ENCODE results near the gene EEFSEC. TPM values are rescaled to one million over a fixed set of nuclear protein-coding genes. Genes with fewer than 3 reads are reported as not detected.

EEFSEC gene
- polyA plus RNA-seq, 1 donor from 2014 or later, result 4.6 TPM

DNA sequence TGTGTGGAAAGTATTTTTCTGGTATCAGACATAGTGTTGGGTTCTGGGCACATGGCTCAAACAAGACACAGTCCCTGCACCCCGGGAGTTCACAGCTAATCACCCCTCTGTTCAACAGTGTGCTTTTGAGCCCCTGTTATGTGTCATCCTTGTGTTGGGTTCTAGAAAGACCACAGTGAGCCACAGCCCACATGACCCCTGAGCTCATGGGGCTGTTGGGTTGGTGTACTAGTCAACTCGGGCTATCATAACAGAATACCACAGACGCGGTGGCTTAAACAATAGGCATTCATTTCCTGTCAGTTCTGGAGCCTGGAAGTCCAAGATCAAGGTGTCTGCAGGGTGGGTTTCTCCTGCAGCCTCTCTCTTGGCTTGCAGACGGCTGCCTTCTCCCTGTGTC, 213.4 kb downstream of the EEFSEC start:
- no peak overlapping the region for H2AFZ ChIP-seq (ENCODE audit: low read depth, low read length)
- no peaks in the 10 kb centered on the region for H3K27me3 ChIP-seq (ENCODE audit: insufficient read depth, low read depth, low read length)
- H3K79me2 ChIP-seq (replicated peaks; ENCODE audit: insufficient read depth, low read length), result no peaks in the 10 kb centered on the region
- TF ChIP-seq REST (IDR thresholded peaks at IDR 0.05; ENCODE audit: borderline replicate concordance), result no peak
- TF ChIP-seq TAF1 (IDR thresholded peaks at IDR 0.05; ENCODE audit: low read depth), result no peak
- no peak for TF ChIP-seq MXI1 (conservative IDR thresholded peaks at IDR 0.05; ENCODE audit: poor library complexity, severe bottlenecking)
- no peak for TF ChIP-seq EZH2 (IDR thresholded peaks at IDR 0.05; ENCODE audit: borderline replicate concordance, insufficient read depth, low read length, poor library complexity, severe bottlenecking)
- no peak for TF ChIP-seq EP300 (conservative IDR thresholded peaks at IDR 0.05; ENCODE audit: poor library complexity, severe bottlenecking)
- TF ChIP-seq SMC3 (conservative IDR thresholded peaks at IDR 0.05; ENCODE audit: poor library complexity), result no peak
- TF ChIP-seq, protein P1, sequence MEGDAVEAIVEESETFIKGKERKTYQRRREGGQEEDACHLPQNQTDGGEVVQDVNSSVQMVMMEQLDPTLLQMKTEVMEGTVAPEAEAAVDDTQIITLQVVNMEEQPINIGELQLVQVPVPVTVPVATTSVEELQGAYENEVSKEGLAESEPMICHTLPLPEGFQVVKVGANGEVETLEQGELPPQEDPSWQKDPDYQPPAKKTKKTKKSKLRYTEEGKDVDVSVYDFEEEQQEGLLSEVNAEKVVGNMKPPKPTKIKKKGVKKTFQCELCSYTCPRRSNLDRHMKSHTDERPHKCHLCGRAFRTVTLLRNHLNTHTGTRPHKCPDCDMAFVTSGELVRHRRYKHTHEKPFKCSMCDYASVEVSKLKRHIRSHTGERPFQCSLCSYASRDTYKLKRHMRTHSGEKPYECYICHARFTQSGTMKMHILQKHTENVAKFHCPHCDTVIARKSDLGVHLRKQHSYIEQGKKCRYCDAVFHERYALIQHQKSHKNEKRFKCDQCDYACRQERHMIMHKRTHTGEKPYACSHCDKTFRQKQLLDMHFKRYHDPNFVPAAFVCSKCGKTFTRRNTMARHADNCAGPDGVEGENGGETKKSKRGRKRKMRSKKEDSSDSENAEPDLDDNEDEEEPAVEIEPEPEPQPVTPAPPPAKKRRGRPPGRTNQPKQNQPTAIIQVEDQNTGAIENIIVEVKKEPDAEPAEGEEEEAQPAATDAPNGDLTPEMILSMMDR (IDR thresholded peaks at IDR 0.05; ENCODE audit: poor library complexity, severe bottlenecking), result no peak
- no peak for TF ChIP-seq POLR2AphosphoS5 (IDR thresholded peaks at IDR 0.05)
- TF ChIP-seq RAD21 (conservative IDR thresholded peaks at IDR 0.05), result no peak
- H3K27ac ChIP-seq (ENCODE audit: low read length), result no peak overlapping the region
- no peak overlapping the region for H3K4me2 ChIP-seq (ENCODE audit: low read length)
- H3K9me3 ChIP-seq (ENCODE audit: low read length), result no peaks in the 10 kb centered on the region
- H3F3A ChIP-seq (ENCODE audit: insufficient read depth, low read length, poor library complexity, severe bottlenecking), result no peaks in the 10 kb centered on the region
- no peaks in the 10 kb centered on the region for H3K36me3 ChIP-seq (ENCODE audit: insufficient read depth, low read length)
- no peak overlapping the region for H3K4me3 ChIP-seq (ENCODE audit: low read length)
- H3K9me2 ChIP-seq (ENCODE audit: insufficient read depth, low read length), result no peaks in the 10 kb centered on the region
- H4K20me1 ChIP-seq (ENCODE audit: insufficient read depth), result no peaks in the 10 kb centered on the region
- H3K9ac ChIP-seq (ENCODE audit: low read length), result no peak overlapping the region

GRCh38 chr3:128367221-128367620, 213.9 kb downstream of the EEFSEC start:
- TF ChIP-seq SMC3 (conservative IDR thresholded peaks at IDR 0.05; ENCODE audit: poor library complexity) (no peak), RAD21 (conservative IDR thresholded peaks at IDR 0.05) (no peak), TAF1 (IDR thresholded peaks at IDR 0.05; ENCODE audit: low read depth) (no peak), REST (IDR thresholded peaks at IDR 0.05; ENCODE audit: borderline replicate concordance) (no peak), EP300 (conservative IDR thresholded peaks at IDR 0.05; ENCODE audit: poor library complexity, severe bottlenecking) (no peak), MXI1 (conservative IDR thresholded peaks at IDR 0.05; ENCODE audit: poor library complexity, severe bottlenecking) (no peak), POLR2AphosphoS5 (IDR thresholded peaks at IDR 0.05) (no peak), EZH2 (IDR thresholded peaks at IDR 0.05; ENCODE audit: borderline replicate concordance, insufficient read depth, low read length, poor library complexity, severe bottlenecking) (no peak)
- TF ChIP-seq, protein P1 (IDR thresholded peaks at IDR 0.05; ENCODE audit: poor library complexity, severe bottlenecking), result no peak
- Histone ChIP-seq H3K9me3 (ENCODE audit: low read length) (no peaks in the 10 kb centered on the region), H3K9me2 (ENCODE audit: insufficient read depth, low read length) (no peaks in the 10 kb centered on the region), H3K9ac (ENCODE audit: low read length) (no peak overlapping the region), H3K79me2 (replicated peaks; ENCODE audit: insufficient read depth, low read length) (no peaks in the 10 kb centered on the region), H4K20me1 (ENCODE audit: insufficient read depth) (no peaks in the 10 kb centered on the region), H3F3A (ENCODE audit: insufficient read depth, low read length, poor library complexity, severe bottlenecking) (no peaks in the 10 kb centered on the region), H3K27me3 (ENCODE audit: insufficient read depth, low read depth, low read length) (no peaks in the 10 kb centered on the region), H3K4me2 (ENCODE audit: low read length) (no peak overlapping the region), H3K36me3 (ENCODE audit: insufficient read depth, low read length) (no peaks in the 10 kb centered on the region), H3K27ac (ENCODE audit: low read length) (no peak overlapping the region), H3K4me3 (ENCODE audit: low read length) (no peak overlapping the region), H2AFZ (ENCODE audit: low read depth, low read length) (no peak overlapping the region)

Measured in neural cell (in vitro differentiated cells).